Naive thymus-derived CD8-positive, alpha-beta T cell (primary cell): ENCODE measurements around the gene PSMD13. TPM values are rescaled to one million over a fixed set of nuclear protein-coding genes. Genes with fewer than 3 reads are reported as not detected.

Source experiments
- ATAC-seq, 2 donors: fragments of 150-1000 bp; cut with Tn5 transposase in 1 of 2; sonication (Bioruptor Pico), chemical (Tn5 transposase) in 1 of 2; 1 replicate in 1 of 2; 2 replicates in 1 of 2; pipeline ENCODE4 v1.10.0; 2021; ENCODE audit warnings: mild to moderate bottlenecking in 2 of 2, moderate library complexity in 2 of 2
- POLR2A ChIA-PET: fragments of 350-600 bp; sonication (Branson Sonifier 250); formaldehyde crosslinking; loops from one replicate; lab custom pipeline; 2021; ENCODE audit warnings: antibody characterized with exemption; lab: Charles Lee
- DNase-seq, 10 donors: peaks; one replicate each; pipeline versions ENCODE4 v3.0.0 to v3.0.0-alpha.2; 2020 to 2022
- H3K27ac Mint-ChIP-seq, 10 donors: one replicate each; pipeline ENCODE4 v1.8.0; 2020 to 2022; ENCODE audit warnings: mild to moderate bottlenecking in 10 of 10, mixed read lengths in 10 of 10, moderate library complexity in 4 of 10, inconsistent platforms in 1 of 10
- H3K27me3 Mint-ChIP-seq, 5 donors: one replicate each; pipeline ENCODE4 v1.8.0; 2021 to 2022; ENCODE audit warnings: mixed read lengths in 5 of 5
- H3K36me3 Mint-ChIP-seq, 3 donors: one replicate each; pipeline ENCODE4 v1.8.0; 2020 to 2022; ENCODE audit warnings: mixed read lengths in 3 of 3, mild to moderate bottlenecking in 2 of 3, inconsistent platforms in 1 of 3
- H3K4me1 Mint-ChIP-seq, 4 donors: one replicate each; pipeline ENCODE4 v1.8.0; 2021 to 2022; ENCODE audit warnings: mixed read lengths in 4 of 4
- H3K4me3 Mint-ChIP-seq, 10 donors: one replicate each; pipeline ENCODE4 v1.8.0; 2020 to 2022; ENCODE audit warnings: mild to moderate bottlenecking in 10 of 10, mixed read lengths in 10 of 10, moderate library complexity in 6 of 10, inconsistent platforms in 1 of 10
- H3K9me3 Mint-ChIP-seq, 9 donors: one replicate each; pipeline ENCODE4 v1.8.0; 2020 to 2022; ENCODE audit warnings: mixed read lengths in 9 of 9, mild to moderate bottlenecking in 3 of 9, inconsistent platforms in 1 of 9, moderate library complexity in 1 of 9
- polyA plus RNA-seq, 3 donors: library from polyadenylated mRNA; unstranded; fragments of 300-500 nt; fragmentation: Illumina TruSeq; gene quantifications; one replicate each; pipeline ENCODE4 v1.2.3, GENCODE V29; 2021
- total RNA-seq, 8 experiments: library from RNA in 2 of 8; stranded (reverse) in 2 of 8; gene quantifications; one replicate each; pipeline ENCODE4 v1.2.3 and lab custom pipeline; 2021 to 2026

Gene PSMD13
- total and polyA plus RNA-seq, 5 experiments from 2014 or later = 94.4 to 223 (median 196) TPM

- Mint-ChIP-seq H3K4me1 (peaks cover 16 to 51% (median 36%) of the 10 kb centered on the region in 4 donors), H3K36me3 (no peaks in the 10 kb centered on the region), H3K27me3 (no peaks in the 10 kb centered on the region), H3K27ac (peak overlapping the region in 7 of 10 donors; percentile 41 to 98 (median 98)), H3K9me3 (no peaks in the 10 kb centered on the region), H3K4me3 (no peak overlapping the region)
- POLR2A ChIA-PET = interaction anchor here (0.6 to 21.0 kb wide), 3 partner anchors 10 to 46 kb away, joined by 3 to 863 read pairs (median 3); partner anchors contain the start of genes NLRP6 and PGGHG
- DNase-seq (peak in 1 of 10 donors; percentile 13), ATAC-seq (no peak)
These were observed 33.9 kb downstream of the PSMD13 start for GRCh38 chr11:270451-271318.

GRCh38 chr11:271319-271715, 34.5 kb downstream of the PSMD13 start:
- Mint-ChIP-seq H3K4me1 (peaks cover 16 to 51% (median 36%) of the 10 kb centered on the region in 4 donors), H3K36me3 (peaks cover 0 to 2% (median 0%) of the 10 kb centered on the region in 3 donors), H3K9me3 (peaks cover 0 to under 1% (median 0%) of the 10 kb centered on the region in 9 donors), H3K27ac (peak overlapping the region in 4 of 10 donors; percentile 11 to 96 (median 69)), H3K4me3 (no peak overlapping the region), H3K27me3 (no peaks in the 10 kb centered on the region)
- DNase-seq (peak in 1 of 10 donors; percentile 13), ATAC-seq (no peak)
- POLR2A ChIA-PET = interaction anchor here (0.6 to 21.0 kb wide), 4 partner anchors 10 to 46 kb away, joined by 3 to 863 read pairs (median 3); partner anchors contain the start of genes NLRP6 and PGGHG

GRCh38 chr11:272195-272930, 35.6 kb downstream of the PSMD13 start:
- Mint-ChIP-seq H3K36me3 (peaks cover 0 to 4% (median 3%) of the 10 kb centered on the region in 3 donors), H3K4me1 (peaks cover 14 to 50% (median 34%) of the 10 kb centered on the region in 4 donors), H3K27ac (peak overlapping the region in 9 of 10 donors; percentile 2 to 96 (median 76)), H3K27me3 (no peaks in the 10 kb centered on the region), H3K4me3 (no peak overlapping the region), H3K9me3 (peaks cover 0 to 7% (median 0%) of the 10 kb centered on the region in 9 donors)
- DNase-seq (peak in 1 of 10 donors; percentile 11), ATAC-seq (no peak)
- POLR2A ChIA-PET = interaction anchor here (1.0 to 21.0 kb wide), 4 partner anchors 14 to 44 kb away, joined by 3 to 863 read pairs (median 4); partner anchors contain the start of genes NLRP6 and PGGHG

- peaks cover 0 to 9% (median 0%) of the 10 kb centered on the region in 9 donors for H3K9me3 Mint-ChIP-seq
- H3K4me1 Mint-ChIP-seq = peaks cover 18 to 50% (median 35%) of the 10 kb centered on the region in 4 donors
- ATAC-seq = no peak
- H3K27me3 Mint-ChIP-seq = no peaks in the 10 kb centered on the region
- DNase-seq = peak in 1 of 10 donors; percentile 10
- no peak overlapping the region for H3K4me3 Mint-ChIP-seq
- POLR2A ChIA-PET = interaction anchor here (1.3 to 21.0 kb wide), 2 partner anchors 14 to 43 kb away, joined by 4 to 863 read pairs; partner anchors contain the start of genes NLRP6 and PGGHG
- peaks cover 0 to 4% (median 3%) of the 10 kb centered on the region in 3 donors for H3K36me3 Mint-ChIP-seq
- H3K27ac Mint-ChIP-seq = peak overlapping the region in 6 of 10 donors; percentile 29 to 83 (median 63)
These were observed 36.1 kb downstream of the PSMD13 start for GRCh38 chr11:272931-273198.

GRCh38 chr11:276219-276618, 39.4 kb downstream of the PSMD13 start:
- POLR2A ChIA-PET = interaction anchor here (0.6 to 21.0 kb wide), 4 partner anchors 9 to 50 kb away, joined by 3 to 863 read pairs (median 4); partner anchors contain the start of genes NLRP6 and PGGHG
- H3K27me3 Mint-ChIP-seq = peaks cover 0 to 3% (median 0%) of the 10 kb centered on the region in 5 donors
- H3K36me3 Mint-ChIP-seq = peaks cover 0 to 4% (median 3%) of the 10 kb centered on the region in 3 donors
- ATAC-seq = no peak
- peaks cover 0 to 9% (median 0%) of the 10 kb centered on the region in 9 donors for H3K9me3 Mint-ChIP-seq
- no peak for DNase-seq
- H3K4me3 Mint-ChIP-seq = no peak overlapping the region
- peak overlapping the region in 6 of 10 donors; percentile 81 to 98 (median 92) for H3K27ac Mint-ChIP-seq
- peaks cover 17 to 40% (median 24%) of the 10 kb centered on the region in 4 donors for H3K4me1 Mint-ChIP-seq

GRCh38 chr11:278001-278951, 41.5 kb downstream of the PSMD13 start, which contains the start of gene NLRP6:
TSS of gene NLRP6 (plus strand) at chr11:278407. CDS start at chr11:278570, 163 bp downstream.
- Mint-ChIP-seq H3K4me1 (peaks cover 27 to 54% (median 44%) of the 10 kb centered on the region in 4 donors), H3K9me3 (peaks cover 0 to 9% (median 0%) of the 10 kb centered on the region in 9 donors), H3K27me3 (peaks cover 0 to 14% (median 0%) of the 10 kb centered on the region in 5 donors), H3K36me3 (peaks cover 0 to 10% (median 4%) of the 10 kb centered on the region in 3 donors), H3K27ac (peak within 1 kb of the TSS; percentile 81 to 98 (median 95)), H3K4me3 (peak within 1 kb of the TSS; percentile 77 to 94 (median 92))
- ATAC-seq (peak in 1 of 2 donors; percentile 18), DNase-seq (peak in 4 of 10 donors; percentile 21 to 60 (median 41))
- POLR2A ChIA-PET = interaction anchor here (0.6 to 21.0 kb wide), 14 partner anchors 3 to 228 kb away, joined by 3 to 863 read pairs (median 8); partner anchors contain the start of genes BET1L, IFITM1, NLRP6 and PGGHG

GRCh38 chr11:279040-279965, 42.5 kb downstream of the PSMD13 start:
- peak; percentile 21 to 27 for ATAC-seq
- POLR2A ChIA-PET = interaction anchor here (0.6 to 21.0 kb wide), 27 partner anchors 4 to 425 kb away, joined by 3 to 863 read pairs (median 5); partner anchors contain the start of genes BET1L, IFITM1, IFITM5 and NLRP6
- Mint-ChIP-seq H3K27ac (peak overlapping the region in 9 of 10 donors; percentile 81 to 98 (median 95)), H3K27me3 (peaks cover 0 to 14% (median 0%) of the 10 kb centered on the region in 5 donors), H3K36me3 (peaks cover 0 to 12% (median 4%) of the 10 kb centered on the region in 3 donors), H3K4me1 (peaks cover 27 to 60% (median 51%) of the 10 kb centered on the region in 4 donors), H3K4me3 (peak overlapping the region; percentile 77 to 94 (median 92)), H3K9me3 (peaks cover 0 to 9% (median 0%) of the 10 kb centered on the region in 9 donors)
- peak in 3 of 10 donors; percentile 2 to 41 (median 24) for DNase-seq

GRCh38 chr11:279966-280705, 43.4 kb downstream of the PSMD13 start:
- peak overlapping the region in 8 of 10 donors; percentile 84 to 92 (median 88) for H3K27ac Mint-ChIP-seq

More at GRCh38 chr11:279966-280705, 43.4 kb downstream of the PSMD13 start:
- Mint-ChIP-seq H3K9me3 (peaks cover 0 to 9% (median 0%) of the 10 kb centered on the region in 9 donors), H3K4me3 (peak overlapping the region; percentile 82 to 95 (median 92)), H3K27me3 (peaks cover 0 to 14% (median 0%) of the 10 kb centered on the region in 5 donors), H3K36me3 (peaks cover 0 to 15% (median 4%) of the 10 kb centered on the region in 3 donors), H3K4me1 (peaks cover 26 to 62% (median 53%) of the 10 kb centered on the region in 4 donors)
- peak in 6 of 10 donors; percentile 44 to 83 (median 58) for DNase-seq
- ATAC-seq = peak; percentile 51 to 65
- POLR2A ChIA-PET = interaction anchor here (0.5 to 21.0 kb wide), 20 partner anchors 5 to 296 kb away, joined by 3 to 863 read pairs (median 9); partner anchors contain the start of genes BET1L, IFITM1, IFITM5 and NLRP6
